Kidney (tissue), 14 donors: ENCODE results near the gene MYOG. TPM values are rescaled to one million over a fixed set of nuclear protein-coding genes. Genes with fewer than 3 reads are reported as not detected.

ENCODE experiments used
- DNase-seq, 5 donors: peaks; one replicate each; pipeline ENCODE4 v3.0.0-alpha.2; 2013 to 2020
- FAIRE-seq: peaks from 2 replicates; lab custom pipeline; 2012; peaks lifted over from hg19 to GRCh38; lab: Jason Lieb, UNC
- H3K27ac ChIP-seq, 2 donors: one replicate each; pipeline ENCODE4 v1.7.0; 2013; ENCODE audit warnings: low read depth in 2 of 2, low read length in 2 of 2, inconsistent platforms in 1 of 2
- H3K27me3 ChIP-seq: one replicate; pipeline ENCODE4 v1.7.1; 2013; ENCODE audit warnings: low read length, inconsistent platforms; ENCODE audit not compliant: control insufficient read depth, insufficient read depth
- H3K36me3 ChIP-seq, 3 donors: one replicate each; pipeline versions ENCODE4 v1.7.0 to v1.7.1; 2013; ENCODE audit warnings: low read length in 3 of 3, control low read depth in 1 of 3, inconsistent platforms in 1 of 3; ENCODE audit not compliant: insufficient read depth in 3 of 3, control insufficient read depth in 2 of 3
- H3K4me1 ChIP-seq, 3 donors: one replicate each; pipeline versions ENCODE4 v1.7.0 to v1.7.1; 2013; ENCODE audit warnings: low read length in 3 of 3, inconsistent platforms in 1 of 3, low read depth in 1 of 3; ENCODE audit not compliant: control insufficient read depth in 2 of 3, insufficient read depth in 2 of 3
- H3K4me3 ChIP-seq, 3 donors: one replicate each; pipeline versions ENCODE4 v1.7.0 to v1.8.1; 2013; ENCODE audit warnings: low read length in 3 of 3, control low read depth in 1 of 3, inconsistent platforms in 1 of 3
- H3K9ac ChIP-seq, 3 donors: one replicate each; pipeline versions ENCODE4 v1.7.0 to v1.7.1; 2013; ENCODE audit warnings: low read length in 3 of 3, control low read depth in 1 of 3, inconsistent platforms in 1 of 3
- H3K9me3 ChIP-seq, 3 donors: one replicate each; pipeline versions ENCODE4 v1.7.0 to v1.7.1; 2013; ENCODE audit warnings: low read length in 3 of 3, control low read depth in 1 of 3, inconsistent platforms in 1 of 3; ENCODE audit not compliant: control insufficient read depth in 2 of 3, insufficient read depth in 1 of 3
- intact Hi-C: fragments of 100-400 bp; cut with DNase I; formaldehyde crosslinking; loops from one replicate; pipeline ENCODE4 v1.11.1; 2022
- polyA plus RNA-seq: library from polyadenylated mRNA; stranded (reverse); fragments of 350-450 nt; fragmentation: Illumina TruSeq; extraction: RNeasy Lipid Tissue Mini Kit (QIAGEN cat#74804); gene quantifications from one replicate; pipeline ENCODE4 v1.2.3, GENCODE V29; 2014; ENCODE audit warnings: low read depth, low replicate concordance; ENCODE audit not compliant: insufficient read depth
- total RNA-seq: library from RNA; stranded (reverse); fragmentation: NEBNext Ultra II Directional; extraction: Animal tissue kit (Norgen Biotek cat#: 25700); gene quantifications from one replicate; pipeline ENCODE4 v1.2.1, GENCODE V29; 2021
- TF ChIP-seq, protein P1 (sequence below): IDR thresholded peaks from 3 replicates; pipeline ENCODE4 v1.5.1; 2012; ENCODE audit warnings: mild to moderate bottlenecking, moderate library complexity, borderline replicate concordance; ENCODE audit not compliant: insufficient read depth; ENCODE audit errors: extremely low read depth
- donor health status: control.
- donor health status: control.
- donor health status: control.
- donor health status: control.
- donor health status: control.
- donor health status: DM: yes; HTN: yes; CAD: no.
- donor health status: Normal renal cell carcinoma (clear cell type).

MYOG gene
- total and polyA plus RNA-seq, 2 donors from 2014 or later = not detected

DNA sequence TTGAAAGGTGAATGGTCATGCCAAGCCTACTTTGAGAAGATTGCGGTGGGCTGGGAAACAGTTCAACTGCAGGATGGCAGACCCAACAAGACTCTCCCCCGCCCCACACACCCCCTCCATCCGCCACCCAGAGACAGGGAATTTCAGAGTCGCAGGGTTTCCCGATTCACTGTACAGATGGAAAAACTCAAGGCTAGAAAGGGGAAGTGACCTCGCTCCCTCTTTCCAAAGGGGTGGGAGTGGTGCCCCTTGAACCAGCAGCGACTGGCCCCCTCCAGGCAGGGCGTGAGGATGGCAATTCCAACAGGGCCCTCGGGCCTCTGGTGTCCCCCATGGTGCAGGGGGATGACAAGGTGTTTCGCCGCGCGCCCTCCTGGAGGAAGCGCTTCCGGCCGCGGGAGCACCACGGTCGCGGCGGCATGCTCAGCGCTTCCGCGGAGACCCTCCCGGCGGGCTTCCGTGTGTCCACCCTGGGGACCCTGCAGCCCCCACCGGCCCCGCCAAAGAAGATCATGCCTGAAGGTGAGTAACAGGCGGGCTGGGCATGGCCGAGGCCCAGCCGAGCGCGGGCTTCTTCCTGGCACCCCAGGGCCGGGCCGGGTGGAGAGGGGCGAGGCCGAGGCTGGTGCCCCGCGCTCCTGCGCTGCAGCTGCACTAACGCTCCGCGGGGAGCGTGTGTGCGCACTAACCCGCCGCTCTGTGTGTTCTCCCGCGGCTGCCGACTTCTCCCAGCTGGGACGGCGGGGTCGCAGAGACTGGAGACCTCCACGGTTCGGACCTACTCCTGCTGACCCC, 10.4 kb downstream of the MYOG start:
- peaks cover 0 to 7% (median 4%) of the 10 kb centered on the region in 3 donors for H3K4me1 ChIP-seq
- intact Hi-C loops = no loop called here
- H3K27ac ChIP-seq = no peak overlapping the region
- FAIRE-seq (no peak), DNase-seq (peak in 3 of 5 donors; percentile 38 to 66 (median 52))
- no peaks in the 10 kb centered on the region for H3K36me3 ChIP-seq
- TF ChIP-seq, protein P1, sequence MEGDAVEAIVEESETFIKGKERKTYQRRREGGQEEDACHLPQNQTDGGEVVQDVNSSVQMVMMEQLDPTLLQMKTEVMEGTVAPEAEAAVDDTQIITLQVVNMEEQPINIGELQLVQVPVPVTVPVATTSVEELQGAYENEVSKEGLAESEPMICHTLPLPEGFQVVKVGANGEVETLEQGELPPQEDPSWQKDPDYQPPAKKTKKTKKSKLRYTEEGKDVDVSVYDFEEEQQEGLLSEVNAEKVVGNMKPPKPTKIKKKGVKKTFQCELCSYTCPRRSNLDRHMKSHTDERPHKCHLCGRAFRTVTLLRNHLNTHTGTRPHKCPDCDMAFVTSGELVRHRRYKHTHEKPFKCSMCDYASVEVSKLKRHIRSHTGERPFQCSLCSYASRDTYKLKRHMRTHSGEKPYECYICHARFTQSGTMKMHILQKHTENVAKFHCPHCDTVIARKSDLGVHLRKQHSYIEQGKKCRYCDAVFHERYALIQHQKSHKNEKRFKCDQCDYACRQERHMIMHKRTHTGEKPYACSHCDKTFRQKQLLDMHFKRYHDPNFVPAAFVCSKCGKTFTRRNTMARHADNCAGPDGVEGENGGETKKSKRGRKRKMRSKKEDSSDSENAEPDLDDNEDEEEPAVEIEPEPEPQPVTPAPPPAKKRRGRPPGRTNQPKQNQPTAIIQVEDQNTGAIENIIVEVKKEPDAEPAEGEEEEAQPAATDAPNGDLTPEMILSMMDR = no peak
- H3K9ac ChIP-seq = no peak overlapping the region
- peak overlapping the region in 1 of 3 donors; percentile 17 for H3K4me3 ChIP-seq
- no peaks in the 10 kb centered on the region for H3K9me3 ChIP-seq
- no peaks in the 10 kb centered on the region for H3K27me3 ChIP-seq

DNA sequence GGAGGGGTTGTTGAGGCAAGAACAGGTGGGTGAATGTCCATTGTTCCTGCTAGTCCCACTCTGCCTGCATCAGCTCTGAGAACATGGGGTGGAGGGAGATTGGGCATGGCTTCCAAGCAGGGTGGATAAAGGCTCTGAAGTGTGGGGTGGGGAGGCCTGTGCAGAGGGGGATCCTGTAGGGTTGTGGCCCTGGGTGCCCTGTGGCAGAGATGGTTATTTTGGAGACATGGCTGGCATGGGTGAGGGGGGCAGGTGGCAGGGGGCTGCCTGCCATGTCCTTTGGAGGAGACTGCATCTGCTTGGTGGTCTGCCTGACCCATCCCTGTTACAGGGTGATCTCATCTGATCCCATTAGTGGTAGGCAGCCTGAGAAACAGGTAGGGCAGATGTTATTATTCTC, 11.2 kb downstream of the MYOG start:
- no peak for DNase-seq
- Histone ChIP-seq H3K27me3 (no peaks in the 10 kb centered on the region), H3K4me3 (no peak overlapping the region), H3K9ac (no peak overlapping the region), H3K36me3 (no peaks in the 10 kb centered on the region), H3K4me1 (peaks cover 0 to 7% (median 4%) of the 10 kb centered on the region in 3 donors), H3K9me3 (no peaks in the 10 kb centered on the region), H3K27ac (no peak overlapping the region)
- TF ChIP-seq, protein P1 = no peak
- no peak for FAIRE-seq
- intact Hi-C loops = no loop called here

DNA sequence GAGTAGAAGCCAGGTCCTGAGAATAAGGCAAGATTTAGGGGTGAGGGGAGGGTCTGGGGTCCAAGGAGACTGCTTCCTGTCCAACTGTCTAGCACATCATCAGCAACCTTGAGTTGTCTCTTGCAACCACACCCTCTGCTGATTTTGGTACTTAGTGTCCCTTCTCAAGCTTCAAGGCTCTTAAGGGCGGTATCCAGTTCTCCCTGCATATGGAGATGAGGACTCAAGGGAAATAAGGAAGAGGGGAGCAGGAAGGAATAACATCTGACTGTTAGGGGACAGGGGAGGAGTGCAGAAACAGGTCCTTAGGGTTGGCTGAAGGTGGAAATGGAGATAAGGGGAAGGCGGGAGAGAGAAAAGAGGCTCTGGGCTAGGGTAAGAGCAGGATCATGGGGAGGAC, 12.3 kb downstream of the MYOG start:
- Histone ChIP-seq H3K4me3 (no peak overlapping the region), H3K27ac (no peak overlapping the region), H3K4me1 (peaks cover 0 to 11% (median 6%) of the 10 kb centered on the region in 3 donors), H3K27me3 (no peaks in the 10 kb centered on the region), H3K9ac (no peak overlapping the region), H3K9me3 (no peaks in the 10 kb centered on the region), H3K36me3 (no peaks in the 10 kb centered on the region)
- FAIRE-seq (no peak), DNase-seq (no peak)
- intact Hi-C loops = no loop called here
- TF ChIP-seq, protein P1 = no peak

DNA sequence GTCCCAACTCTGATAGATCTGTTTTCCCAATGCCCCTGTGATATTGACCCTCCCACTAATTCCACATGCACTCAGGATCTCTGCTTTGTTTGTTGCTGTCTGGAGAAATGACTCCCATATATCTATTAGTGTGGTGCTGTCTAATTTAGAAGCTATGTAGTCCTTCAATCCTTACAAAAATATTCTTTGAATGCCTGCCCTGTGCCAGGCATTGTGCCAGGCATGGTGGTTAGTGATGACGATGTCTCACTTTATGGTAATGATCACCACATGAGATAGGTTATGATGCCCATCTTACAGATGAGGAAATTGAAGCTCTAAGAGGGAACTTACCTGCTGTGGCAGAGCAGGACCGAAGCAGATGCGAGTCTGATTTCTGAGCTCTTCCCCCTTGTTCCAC, 12.9 kb downstream of the MYOG start:
- DNase-seq = no peak

More for the DNA sequence above, 12.9 kb downstream of the MYOG start:
- Histone ChIP-seq H3K27ac (no peak overlapping the region), H3K36me3 (no peaks in the 10 kb centered on the region), H3K9ac (no peak overlapping the region), H3K9me3 (no peaks in the 10 kb centered on the region), H3K4me1 (peaks cover 0 to 16% (median 8%) of the 10 kb centered on the region in 3 donors), H3K4me3 (no peak overlapping the region), H3K27me3 (no peaks in the 10 kb centered on the region)
- intact Hi-C loops = no loop called here
- TF ChIP-seq, protein P1 = no peak
- no peak for FAIRE-seq
